Gastrocnemius medialis (tissue), 4 donors: ENCODE results near the gene SERINC2. TPM values are rescaled to one million over a fixed set of nuclear protein-coding genes. Genes with fewer than 3 reads are reported as not detected.

Experiments used
- ATAC-seq, 2 donors: fragments of 150-250 bp; one replicate each; pipeline ENCODE4 v1.9.1; 2016
- DNase-seq, 2 donors: peaks; one replicate each; pipeline ENCODE4 v3.0.0-alpha.2; 2019
- H3K27ac ChIP-seq, 4 donors: fragments of 200-600 bp; sonication (generic); 1 replicate in 1 of 4; 2 replicates in 3 of 4; pipeline ENCODE4 v1.5.1; 2016 to 2018; ENCODE audit warnings: mild to moderate bottlenecking in 2 of 4, moderate library complexity in 1 of 4
- H3K27me3 ChIP-seq, 3 donors: fragments of 200-600 bp; sonication (generic) in 2 of 3; 1 replicate in 1 of 3; 2 replicates in 2 of 3; pipeline versions ENCODE4 v1.5.1 to v1.6.0; 2016 to 2019; ENCODE audit warnings: mild to moderate bottlenecking in 1 of 3, moderate library complexity in 1 of 3
- H3K36me3 ChIP-seq, 2 donors: fragments of 200-600 bp; sonication (generic) in 1 of 2; one replicate each; pipeline ENCODE4 v1.5.1; 2017 to 2018
- H3K4me1 ChIP-seq, 2 donors: fragments of 200-600 bp; sonication (generic) in 1 of 2; one replicate each; pipeline ENCODE4 v1.5.1; 2016 to 2017; ENCODE audit warnings: mild to moderate bottlenecking in 2 of 2
- H3K4me3 ChIP-seq, 4 donors: fragments of 200-600 bp; sonication (generic) in 3 of 4; 1 replicate in 1 of 4; 2 replicates in 3 of 4; pipeline ENCODE4 v1.5.1; 2016 to 2019; ENCODE audit warnings: mild to moderate bottlenecking in 2 of 4
- H3K9me3 ChIP-seq, 3 donors: fragments of 200-600 bp; sonication (generic) in 2 of 3; 1 replicate in 1 of 3; 2 replicates in 2 of 3; pipeline ENCODE4 v1.5.1; 2016 to 2019
- POLR2A ChIP-seq, 2 donors: fragments of 450-650 bp; IDR thresholded peaks; one replicate each; pipeline ENCODE4 v1.6.1; 2017; ENCODE audit warnings: antibody characterized with exemption in 2 of 2, mild to moderate bottlenecking in 2 of 2, moderate library complexity in 2 of 2
- in situ Hi-C, 4 donors: fragments of 200-750 bp; cut with MboI; loops; one replicate each; pipeline versions ENCODE4 v1.15.0 to v1.8.0; 2017; ENCODE audit warnings: low sequenced_read_pairs in 4 of 4
- intact Hi-C: fragments of 100-400 bp; cut with DNase I; formaldehyde crosslinking; loops from one replicate; pipeline ENCODE4 v1.15.1; 2023; ENCODE audit warnings: low total_unique reads
- total RNA-seq, 4 donors: library from RNA; depleted of rRNA; stranded (reverse); fragments of >200 nt; gene quantifications; one replicate each; pipeline versions ENCODE4 v1.1.0 to v1.2.3, GENCODE V29; 2016
- TF ChIP-seq, protein P1 (sequence below), 5 experiments: fragments of 450-650 bp in 3 of 5; fragments of 200-600 bp in 2 of 5; sonication (generic) in 2 of 5; IDR thresholded peaks in 4 of 5; conservative IDR thresholded peaks in 1 of 5; 1 replicate in 4 of 5; 2 replicates in 1 of 5; pipeline ENCODE4 v1.5.1; 2016 to 2019; ENCODE audit warnings: antibody characterized with exemption in 5 of 5, mild to moderate bottlenecking in 3 of 5, moderate library complexity in 3 of 5

SERINC2 gene
- total RNA-seq, 4 donors from 2014 or later, result 21.2 to 53.4 (median 35.9) TPM

DNA sequence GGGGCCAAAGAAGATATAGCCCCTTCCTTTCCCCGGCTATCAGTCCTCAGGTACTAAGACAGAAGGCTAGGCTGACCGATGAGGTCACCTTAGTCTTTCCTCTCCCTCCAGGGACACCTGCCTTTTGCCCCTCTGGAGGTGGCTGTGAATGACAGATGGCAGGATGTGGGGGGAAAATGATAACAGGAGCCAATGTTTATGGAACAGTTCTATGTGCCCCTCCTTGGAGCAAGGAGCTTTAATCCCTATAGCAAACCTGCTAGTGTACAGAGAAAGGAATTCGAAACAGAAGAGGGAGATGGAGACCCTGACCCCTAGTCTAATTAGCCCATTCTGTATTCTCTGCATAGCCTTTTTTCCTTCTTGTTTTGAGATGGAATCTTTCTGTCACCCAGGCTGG lies 28.1 kb downstream of the SERINC2 start:
- H3K27ac ChIP-seq, result no peak overlapping the region
- no peaks in the 10 kb centered on the region for H3K27me3 ChIP-seq
- no peaks in the 10 kb centered on the region for H3K9me3 ChIP-seq
- TF ChIP-seq, protein P1, sequence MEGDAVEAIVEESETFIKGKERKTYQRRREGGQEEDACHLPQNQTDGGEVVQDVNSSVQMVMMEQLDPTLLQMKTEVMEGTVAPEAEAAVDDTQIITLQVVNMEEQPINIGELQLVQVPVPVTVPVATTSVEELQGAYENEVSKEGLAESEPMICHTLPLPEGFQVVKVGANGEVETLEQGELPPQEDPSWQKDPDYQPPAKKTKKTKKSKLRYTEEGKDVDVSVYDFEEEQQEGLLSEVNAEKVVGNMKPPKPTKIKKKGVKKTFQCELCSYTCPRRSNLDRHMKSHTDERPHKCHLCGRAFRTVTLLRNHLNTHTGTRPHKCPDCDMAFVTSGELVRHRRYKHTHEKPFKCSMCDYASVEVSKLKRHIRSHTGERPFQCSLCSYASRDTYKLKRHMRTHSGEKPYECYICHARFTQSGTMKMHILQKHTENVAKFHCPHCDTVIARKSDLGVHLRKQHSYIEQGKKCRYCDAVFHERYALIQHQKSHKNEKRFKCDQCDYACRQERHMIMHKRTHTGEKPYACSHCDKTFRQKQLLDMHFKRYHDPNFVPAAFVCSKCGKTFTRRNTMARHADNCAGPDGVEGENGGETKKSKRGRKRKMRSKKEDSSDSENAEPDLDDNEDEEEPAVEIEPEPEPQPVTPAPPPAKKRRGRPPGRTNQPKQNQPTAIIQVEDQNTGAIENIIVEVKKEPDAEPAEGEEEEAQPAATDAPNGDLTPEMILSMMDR (IDR thresholded peaks at IDR 0.05 in 4 of 5, conservative IDR thresholded peaks at IDR 0.05 in 1 of 5), result no peak
- TF ChIP-seq POLR2A (IDR thresholded peaks at IDR 0.05), result no peak
- ATAC-seq (no peak), DNase-seq (no peak)
- in situ Hi-C loops (no loop called here), intact Hi-C loops (no loop called here)
- no peaks in the 10 kb centered on the region for H3K36me3 ChIP-seq
- H3K4me3 ChIP-seq, result no peak overlapping the region
- peaks cover 0 to 9% of the 10 kb centered on the region in 2 donors for H3K4me1 ChIP-seq

DNA sequence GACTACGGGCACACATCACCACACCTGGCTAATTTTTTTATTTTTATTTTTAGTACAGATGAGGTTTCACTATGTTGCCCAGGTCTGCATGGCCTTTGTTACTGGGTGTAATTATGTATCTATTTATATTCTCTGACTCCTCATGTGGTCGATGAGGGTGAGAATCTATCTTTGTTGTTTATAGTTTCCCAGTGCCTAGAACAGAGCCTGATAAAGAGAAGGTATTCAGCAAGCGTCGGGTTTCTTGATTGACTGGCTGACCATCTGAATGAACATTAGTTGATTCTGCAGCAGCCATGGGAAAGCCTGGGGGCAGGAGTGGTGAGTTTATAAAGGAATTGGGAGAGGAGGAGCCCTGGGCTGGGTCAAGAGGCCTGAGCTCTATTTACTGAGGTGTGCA lies 28.5 kb downstream of the SERINC2 start:
- intact Hi-C loops (no loop called here), in situ Hi-C loops (no loop called here)
- Histone ChIP-seq H3K4me3 (no peak overlapping the region), H3K9me3 (no peaks in the 10 kb centered on the region), H3K4me1 (peaks cover 0 to 9% of the 10 kb centered on the region in 2 donors), H3K36me3 (no peaks in the 10 kb centered on the region), H3K27ac (no peak overlapping the region), H3K27me3 (no peaks in the 10 kb centered on the region)
- DNase-seq (no peak), ATAC-seq (peak; percentile 46 to 69)
- no peak for TF ChIP-seq POLR2A (IDR thresholded peaks at IDR 0.05)
- TF ChIP-seq, protein P1 (IDR thresholded peaks at IDR 0.05 in 4 of 5, conservative IDR thresholded peaks at IDR 0.05 in 1 of 5), result no peak

DNA sequence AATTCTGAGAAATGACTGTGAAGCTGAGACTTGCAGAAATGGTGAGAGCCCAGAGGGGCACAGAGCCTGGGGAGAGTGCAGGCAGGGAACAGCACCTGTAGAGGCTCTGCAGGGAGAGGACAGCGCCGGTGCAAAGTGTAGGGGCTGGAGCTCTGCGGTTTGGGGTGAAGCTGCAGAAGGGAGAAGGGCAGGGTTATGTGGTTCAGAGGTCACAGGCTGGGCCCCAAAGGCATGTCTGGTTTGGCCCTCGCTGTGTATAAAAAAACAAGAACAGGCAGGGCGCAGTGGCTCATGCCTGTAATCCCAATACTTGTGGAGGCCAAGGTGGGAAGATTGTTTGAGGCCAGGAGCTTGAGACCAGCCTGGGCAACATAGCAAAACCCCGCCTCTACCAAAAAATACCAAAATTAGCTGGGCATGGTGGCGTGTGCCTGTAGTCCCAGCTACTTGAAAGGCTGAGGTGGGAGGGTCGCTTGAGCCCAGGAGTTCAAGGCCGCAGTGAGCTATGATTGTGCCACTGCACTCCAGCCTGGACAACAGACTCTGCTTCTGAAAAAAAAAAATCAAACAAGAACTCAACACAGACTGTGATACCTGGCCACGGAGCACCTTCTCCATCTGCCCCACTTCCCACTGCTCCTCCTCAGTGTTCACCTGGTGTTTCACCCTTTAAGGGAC lies 29.1 kb downstream of the SERINC2 start:
- TF ChIP-seq POLR2A (IDR thresholded peaks at IDR 0.05), result no peak
- TF ChIP-seq, protein P1 (IDR thresholded peaks at IDR 0.05 in 4 of 5, conservative IDR thresholded peaks at IDR 0.05 in 1 of 5), result no peak
- in situ Hi-C loops (no loop called here), intact Hi-C loops (no loop called here)
- H3K27me3 ChIP-seq, result no peaks in the 10 kb centered on the region
- ATAC-seq (no peak), DNase-seq (no peak)
- no peak overlapping the region for H3K4me3 ChIP-seq
- no peak overlapping the region for H3K27ac ChIP-seq
- H3K4me1 ChIP-seq, result peaks cover 0 to 9% of the 10 kb centered on the region in 2 donors
- no peaks in the 10 kb centered on the region for H3K9me3 ChIP-seq
- no peaks in the 10 kb centered on the region for H3K36me3 ChIP-seq

DNA sequence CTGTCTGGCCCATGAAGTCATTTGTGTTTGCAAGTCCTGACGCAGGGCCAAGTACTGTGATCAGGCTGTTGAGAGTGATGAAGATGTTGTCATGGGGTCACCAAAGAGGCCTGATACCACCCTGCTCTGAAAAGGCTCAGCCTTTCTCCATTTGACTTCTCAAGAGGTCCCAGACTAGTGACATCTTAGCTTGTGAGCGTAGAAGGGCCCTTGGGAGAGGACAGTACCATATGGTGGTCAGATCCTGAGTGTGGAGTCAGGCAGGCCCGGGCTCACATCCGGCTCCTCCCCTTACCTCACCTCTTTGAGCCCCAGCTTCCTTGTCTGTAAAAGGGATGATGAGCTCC lies 29.6 kb downstream of the SERINC2 start:
- no peak overlapping the region for H3K4me3 ChIP-seq
- in situ Hi-C loops, result no loop called here
- no peaks in the 10 kb centered on the region for H3K9me3 ChIP-seq
- ATAC-seq (no peak), DNase-seq (no peak)
- intact Hi-C loops, result no loop called here
- H3K4me1 ChIP-seq, result peaks cover 0 to 9% of the 10 kb centered on the region in 2 donors
- H3K27ac ChIP-seq, result no peak overlapping the region
- H3K36me3 ChIP-seq, result no peaks in the 10 kb centered on the region
- TF ChIP-seq POLR2A (IDR thresholded peaks at IDR 0.05), result no peak
- TF ChIP-seq, protein P1 (IDR thresholded peaks at IDR 0.05 in 4 of 5, conservative IDR thresholded peaks at IDR 0.05 in 1 of 5), result no peak
- no peaks in the 10 kb centered on the region for H3K27me3 ChIP-seq

DNA sequence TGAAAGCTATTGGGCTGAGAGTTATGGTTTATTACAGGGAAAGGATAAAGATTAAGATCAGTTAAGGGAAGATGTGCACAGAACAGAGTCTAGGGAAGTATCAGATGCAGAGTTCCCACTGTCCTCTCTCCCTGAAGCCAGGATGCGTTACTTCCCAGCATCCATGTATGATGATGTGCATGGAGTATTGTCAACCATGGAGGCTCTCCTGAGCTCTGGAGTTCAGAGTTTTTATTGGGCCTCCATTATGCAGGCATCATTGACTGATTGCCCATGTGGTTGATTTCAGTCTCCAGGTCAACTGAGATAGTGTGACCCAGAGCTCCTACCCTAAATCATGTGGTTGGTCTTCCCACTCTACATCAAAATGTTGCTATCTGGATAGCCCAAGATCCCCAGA lies 30.7 kb downstream of the SERINC2 start:
- Histone ChIP-seq H3K9me3 (no peaks in the 10 kb centered on the region), H3K4me3 (no peak overlapping the region), H3K27ac (no peak overlapping the region), H3K27me3 (no peaks in the 10 kb centered on the region), H3K36me3 (no peaks in the 10 kb centered on the region), H3K4me1 (peaks cover 0 to 9% of the 10 kb centered on the region in 2 donors)
- intact Hi-C loops, result no loop called here
- no peak for DNase-seq
- no peak for ATAC-seq
- TF ChIP-seq POLR2A (IDR thresholded peaks at IDR 0.05), result no peak
- TF ChIP-seq, protein P1 (IDR thresholded peaks at IDR 0.05 in 4 of 5, conservative IDR thresholded peaks at IDR 0.05 in 1 of 5), result no peak
- in situ Hi-C loops, result no loop called here
